HG02885 (cell line): ENCODE measurements around the gene ARL16.

Source experiments
- ATAC-seq: cut with Tn5 transposase; IDR thresholded peaks from one replicate; pipeline ENCODE4 v1.9.1; 2021; ENCODE audit warnings: mild to moderate bottlenecking; ENCODE audit not compliant: unreplicated experiment, poor library complexity

The ARL16 gene, protein sequence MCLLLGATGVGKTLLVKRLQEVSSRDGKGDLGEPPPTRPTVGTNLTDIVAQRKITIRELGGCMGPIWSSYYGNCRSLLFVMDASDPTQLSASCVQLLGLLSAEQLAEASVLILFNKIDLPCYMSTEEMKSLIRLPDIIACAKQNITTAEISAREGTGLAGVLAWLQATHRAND

DNA sequence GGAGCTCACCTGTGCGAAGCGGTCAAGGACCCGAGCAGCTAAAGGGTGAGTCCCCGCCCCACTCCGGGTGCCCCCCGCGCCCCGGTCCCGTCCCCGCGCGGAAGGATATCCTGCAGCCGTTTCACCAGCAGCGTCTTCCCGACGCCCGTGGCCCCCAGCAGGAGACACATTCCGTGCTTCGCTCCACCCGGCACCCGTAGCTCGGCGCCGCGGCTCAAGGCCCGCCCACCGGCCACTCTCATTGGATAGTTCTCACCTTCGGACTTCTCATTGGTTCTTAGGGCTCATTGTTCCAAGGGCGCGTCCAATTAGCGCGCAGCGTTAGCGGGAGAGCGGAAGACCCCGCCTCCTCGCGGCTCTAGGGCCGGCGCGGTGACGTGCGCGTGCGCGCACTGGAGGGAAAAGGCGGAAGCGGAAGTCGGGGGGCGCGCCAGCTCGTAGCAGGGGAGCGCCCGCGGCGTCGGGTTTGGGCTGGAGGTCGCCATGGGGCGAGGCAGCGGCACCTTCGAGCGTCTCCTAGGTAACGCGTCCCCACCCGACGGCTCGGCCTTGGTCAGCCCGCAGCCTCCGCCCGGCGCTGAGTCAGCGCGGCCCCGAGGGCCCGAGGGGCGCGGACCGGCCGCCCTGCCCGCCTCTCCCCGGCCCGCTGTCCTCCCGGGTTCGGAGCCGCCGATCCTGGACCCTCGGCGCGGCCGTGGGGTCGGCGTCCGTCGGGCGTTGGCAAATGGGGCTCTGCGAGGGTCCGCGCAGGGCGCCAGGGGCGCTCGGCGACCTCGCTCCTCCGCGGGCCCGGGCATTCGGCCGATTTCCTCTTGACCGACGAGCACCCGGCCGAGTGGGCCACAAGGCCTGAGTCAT lies at the start of gene ARL16, which contains the start of gene HGS:
TSS of gene ARL16 (minus strand) at position 214 of the 858 bp plus-strand sequence. CDS start at position 170, 44 bp downstream.
TSS of gene HGS (plus strand) at position 428 of the 858 bp plus-strand sequence. CDS start at position 484, 56 bp downstream.
- peak; percentile 94 for ATAC-seq

DNA sequence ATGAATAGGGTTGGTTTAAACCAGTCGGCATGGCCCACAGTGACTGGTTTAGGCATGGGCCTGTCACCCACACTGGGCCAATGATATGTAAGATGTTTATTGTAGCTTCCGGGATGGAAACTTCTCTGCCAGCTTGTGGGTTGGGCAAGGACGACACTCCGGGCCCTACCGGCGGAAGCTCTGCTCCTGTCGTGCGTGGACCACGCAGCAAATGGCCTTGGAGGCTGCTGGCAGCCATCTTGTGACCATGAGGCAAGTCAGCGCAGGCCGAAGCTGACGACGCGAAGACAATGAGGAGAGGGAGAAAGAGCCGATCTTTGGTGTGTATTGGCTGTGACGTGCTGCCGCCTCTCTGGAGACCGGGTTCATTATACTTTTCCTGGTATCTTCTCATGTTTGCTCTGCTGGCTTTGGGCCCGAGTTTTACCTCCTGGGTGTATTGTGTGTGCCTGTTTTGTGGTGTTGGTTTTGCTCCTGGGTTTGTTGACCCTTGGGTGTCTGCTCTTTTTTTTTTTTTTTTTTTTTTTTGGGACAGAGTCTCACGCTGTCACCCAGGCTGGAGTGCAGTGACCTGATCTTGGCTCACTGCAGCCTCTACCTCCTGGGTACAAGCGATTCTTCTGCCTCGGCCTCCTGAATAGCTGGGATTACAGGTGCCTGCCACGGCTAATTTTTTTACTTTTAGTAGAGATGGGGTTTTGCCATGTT lies 43.9 kb upstream of the ARL16 start:
- ATAC-seq, result no peak

DNA sequence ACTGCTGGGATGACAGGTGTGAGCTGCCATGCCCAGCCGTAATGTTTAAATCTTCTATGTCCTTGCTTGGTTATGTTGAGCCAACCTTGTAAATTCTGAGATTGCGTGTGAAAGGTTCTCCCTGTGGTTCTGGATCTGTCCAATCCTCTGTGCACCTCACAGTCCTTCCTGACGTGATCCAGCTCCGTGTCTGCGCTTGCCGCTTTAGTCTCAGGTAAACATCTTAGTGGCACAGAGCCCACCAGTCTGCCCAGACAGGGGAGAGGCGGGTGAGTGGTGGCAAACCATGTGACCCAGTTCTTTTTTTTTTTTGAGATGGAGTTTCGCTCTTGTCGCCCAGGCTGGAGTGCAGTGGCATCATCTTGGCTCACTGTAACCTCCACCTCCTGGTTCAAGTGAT lies 42.4 kb upstream of the ARL16 start:
- no peak for ATAC-seq

DNA sequence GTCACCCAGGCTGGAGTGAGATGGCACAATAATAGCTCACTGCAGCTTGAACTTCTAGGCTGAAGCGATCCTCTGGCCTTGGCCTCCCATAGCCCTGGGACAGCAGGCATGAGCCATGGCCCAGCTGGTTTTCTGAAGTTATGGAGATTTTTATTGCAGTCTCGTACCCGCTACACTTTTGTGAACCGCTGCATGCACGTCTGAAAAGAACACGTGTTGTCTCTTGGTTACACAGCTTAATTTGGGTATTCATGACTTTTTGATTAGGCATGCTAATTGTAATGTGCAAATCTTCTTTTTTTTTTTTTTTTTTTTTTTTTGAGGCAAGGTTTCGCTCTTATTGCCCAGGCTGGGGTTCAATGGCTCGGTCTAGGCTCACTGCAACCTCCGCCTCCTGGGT lies 41.8 kb upstream of the ARL16 start:
- no peak for ATAC-seq

DNA sequence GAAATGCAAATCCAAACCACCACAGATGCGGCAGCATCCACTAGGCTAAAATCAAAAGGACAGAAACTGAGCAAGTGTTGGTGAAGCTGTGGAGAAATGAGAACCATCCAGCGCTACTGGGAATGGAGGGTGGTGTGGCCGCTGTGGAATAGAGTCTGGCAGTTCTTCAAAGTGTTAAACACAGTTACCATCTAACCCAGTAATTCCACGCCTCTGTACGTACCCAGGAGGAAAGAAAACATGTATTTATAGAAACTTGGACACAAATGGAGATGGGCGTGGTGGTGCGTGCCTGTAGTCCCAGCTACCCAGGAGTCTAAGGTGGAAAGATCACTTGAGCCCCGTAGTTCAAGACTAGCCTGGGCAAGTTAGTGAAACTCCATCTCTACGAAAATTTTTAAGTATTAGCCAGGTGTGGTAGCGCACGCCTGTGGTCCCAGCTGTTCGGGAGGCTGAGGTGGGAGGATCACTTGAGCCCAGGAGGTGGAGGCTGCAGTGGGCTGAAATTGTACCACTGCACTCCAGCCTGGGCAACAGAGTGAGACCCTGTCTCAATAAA lies 40.1 kb upstream of the ARL16 start:
- no peak for ATAC-seq

DNA sequence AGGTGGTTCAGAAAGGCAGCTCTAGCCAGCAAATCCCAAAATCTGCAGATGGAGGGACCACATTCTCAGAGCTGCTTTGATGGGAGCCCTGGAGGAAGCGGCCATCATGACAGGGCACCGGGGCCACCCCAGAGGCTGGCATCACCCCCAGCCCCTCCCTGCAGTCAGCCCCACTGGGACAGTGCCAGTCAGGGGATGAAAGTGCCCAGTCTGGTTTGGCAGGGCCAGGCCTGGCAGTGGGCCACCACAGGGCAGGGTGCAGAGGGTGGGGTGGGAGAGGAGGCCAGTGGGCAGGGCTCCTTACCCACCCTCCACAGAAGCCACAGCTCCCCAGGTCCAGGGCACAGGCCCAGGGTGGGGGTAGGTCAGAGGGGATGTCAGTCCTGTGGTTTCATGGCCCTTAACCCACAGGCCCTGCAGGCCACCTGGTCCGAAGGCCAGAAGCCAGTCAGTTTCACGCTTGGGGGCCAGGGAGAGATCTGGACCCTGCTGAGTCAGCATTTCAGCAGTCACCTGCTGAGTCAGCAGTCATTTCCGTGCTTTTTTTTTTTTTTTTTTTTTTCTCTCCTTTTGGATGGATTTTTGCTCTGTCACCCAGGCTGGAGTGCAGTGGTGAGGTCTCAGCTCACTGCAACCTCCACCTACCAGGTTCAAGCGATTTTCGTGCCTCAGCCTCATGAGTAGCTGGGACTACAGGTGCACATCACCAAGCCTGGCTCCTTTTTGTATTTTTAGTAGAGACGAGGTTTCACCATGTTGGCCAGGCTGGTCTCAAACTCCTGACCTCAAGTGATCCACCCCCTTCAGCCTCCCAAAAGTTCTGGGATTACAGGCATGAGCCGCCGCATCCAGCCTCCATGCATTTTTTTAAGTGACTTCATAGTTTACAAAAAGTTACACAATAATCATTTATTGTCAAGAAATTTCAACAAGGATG lies 38.9 kb upstream of the ARL16 start:
- no peak for ATAC-seq

DNA sequence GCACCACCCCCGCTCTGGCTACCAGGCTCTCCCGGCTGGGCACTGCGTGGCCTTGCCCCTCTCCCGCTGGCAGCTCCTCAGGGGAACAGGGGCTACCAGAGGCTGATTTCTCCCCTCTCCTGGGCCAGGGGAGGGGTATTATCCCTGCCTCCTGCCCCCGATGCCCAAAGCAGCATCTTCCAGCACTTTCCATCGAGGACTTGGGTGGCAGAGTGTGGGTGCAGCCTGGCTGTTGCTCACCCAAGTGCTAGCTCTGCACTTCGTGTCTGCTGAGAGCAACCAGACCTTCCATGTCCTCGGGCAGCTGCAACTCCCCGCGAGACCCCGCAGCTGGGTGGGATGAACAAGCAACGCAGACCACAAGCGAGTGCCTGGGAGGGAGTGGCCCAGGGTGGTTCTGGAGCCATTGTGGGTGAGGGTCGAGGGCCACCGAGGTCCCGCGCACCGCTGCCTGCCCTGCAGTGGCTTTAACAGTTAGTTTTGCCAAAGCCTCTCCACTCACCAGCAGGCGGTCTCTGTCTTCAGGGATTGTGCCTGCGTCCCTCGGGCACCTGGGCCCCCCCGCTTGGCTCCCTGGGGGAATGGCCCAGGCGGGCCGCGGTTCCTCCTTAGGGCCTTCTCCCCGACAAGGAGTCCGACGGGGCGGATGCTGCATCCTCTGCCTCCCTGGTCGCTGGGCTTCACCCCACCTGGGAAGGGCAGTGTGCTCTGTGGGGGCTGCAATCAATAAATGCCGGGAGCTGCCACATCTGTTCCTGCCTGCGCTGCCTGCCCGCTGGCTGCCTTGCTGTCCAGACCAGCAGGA lies 36.9 kb upstream of the ARL16 start:
- no peak for ATAC-seq

DNA sequence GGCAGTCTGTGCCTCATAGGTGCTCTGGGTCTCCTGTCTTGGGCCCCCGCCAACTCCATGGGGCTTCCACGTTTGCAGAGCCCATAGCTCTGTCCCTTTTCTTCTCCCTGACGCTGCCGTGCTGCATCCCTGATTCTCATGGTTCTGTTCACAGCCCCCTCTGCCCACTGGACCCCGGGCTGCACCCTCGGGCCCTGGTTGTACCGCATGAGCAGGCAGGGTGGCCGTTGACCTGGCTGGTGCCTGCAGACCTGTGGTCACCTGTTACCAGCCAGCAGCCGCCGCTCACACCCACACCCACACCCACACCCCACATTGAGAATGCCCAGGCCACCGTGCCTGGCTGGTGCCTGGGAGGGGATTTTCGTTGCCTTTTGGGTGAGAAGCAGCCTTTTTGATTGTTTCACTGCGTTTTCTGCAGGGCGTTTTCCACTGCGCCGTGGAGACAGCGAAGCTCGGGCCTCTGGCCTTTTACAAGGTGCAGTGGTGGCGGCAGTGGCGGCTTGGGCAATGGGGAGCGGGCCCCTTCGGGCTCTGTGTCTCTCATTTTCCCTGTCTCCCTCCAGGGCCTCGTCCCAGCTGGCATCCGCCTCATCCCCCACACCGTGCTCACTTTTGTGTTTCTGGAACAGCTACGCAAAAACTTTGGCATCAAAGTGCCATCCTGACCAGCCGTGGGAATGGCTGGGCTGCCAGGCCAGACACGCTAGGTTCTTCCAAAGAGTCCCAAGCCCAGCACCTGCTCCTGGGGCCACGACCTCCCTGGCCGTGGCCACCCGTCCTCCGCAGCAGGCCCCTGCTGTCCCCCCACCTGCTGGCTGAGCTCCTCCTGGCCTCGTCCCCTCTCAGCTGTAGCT lies 36.0 kb upstream of the ARL16 start:
- no peak for ATAC-seq

DNA sequence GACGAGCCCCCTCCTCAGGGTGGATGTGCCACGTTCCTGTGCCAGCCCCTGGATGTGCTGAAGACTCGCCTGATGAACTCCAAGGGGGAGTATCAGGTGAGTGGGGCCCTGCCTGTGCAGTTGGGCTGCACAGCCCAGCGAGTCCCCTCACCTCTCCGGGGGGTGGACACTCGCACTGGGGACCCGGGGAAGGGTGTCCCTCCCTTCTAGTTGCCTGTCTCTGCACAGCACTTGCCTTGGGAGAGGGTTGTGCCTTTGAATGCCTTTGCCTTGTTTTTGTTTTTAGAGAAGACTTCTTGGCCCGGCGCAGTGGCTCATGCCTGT lies 34.1 kb upstream of the ARL16 start:
- ATAC-seq, result no peak

DNA sequence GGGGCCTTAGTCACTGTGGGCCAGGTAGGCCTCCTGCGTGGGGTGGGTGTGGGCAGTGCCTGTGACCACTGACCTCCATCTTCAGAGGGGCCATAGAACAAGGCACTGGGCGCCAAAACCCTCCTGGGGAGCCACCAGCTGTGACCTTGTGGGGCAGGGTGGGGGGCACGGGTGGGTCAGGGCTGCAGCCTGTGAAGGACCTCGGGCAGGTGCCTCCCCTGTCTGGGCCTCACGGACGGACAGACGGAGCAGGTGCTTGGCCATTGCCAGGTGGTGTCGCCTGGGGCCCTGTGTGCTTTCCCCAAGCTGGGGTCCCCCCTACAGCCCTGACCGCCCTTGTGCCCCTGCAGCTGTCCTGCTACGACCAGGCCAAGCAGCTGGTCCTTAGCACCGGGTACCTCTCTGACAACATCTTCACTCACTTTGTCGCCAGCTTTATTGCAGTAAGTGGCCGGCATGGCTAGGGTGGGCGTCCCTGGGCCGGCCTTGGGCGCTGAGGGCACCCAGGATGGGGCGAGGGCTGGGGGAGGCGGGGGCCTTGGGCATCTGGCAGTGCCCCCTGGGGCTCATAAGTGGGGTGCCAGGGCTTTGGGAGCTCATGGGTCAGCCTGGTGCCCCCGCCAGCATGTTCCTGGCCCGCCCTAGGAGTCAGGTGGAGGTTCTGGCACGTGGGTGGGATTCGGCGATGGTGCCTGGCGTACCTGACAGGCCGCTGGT lies 33.6 kb upstream of the ARL16 start:
- no peak for ATAC-seq

DNA sequence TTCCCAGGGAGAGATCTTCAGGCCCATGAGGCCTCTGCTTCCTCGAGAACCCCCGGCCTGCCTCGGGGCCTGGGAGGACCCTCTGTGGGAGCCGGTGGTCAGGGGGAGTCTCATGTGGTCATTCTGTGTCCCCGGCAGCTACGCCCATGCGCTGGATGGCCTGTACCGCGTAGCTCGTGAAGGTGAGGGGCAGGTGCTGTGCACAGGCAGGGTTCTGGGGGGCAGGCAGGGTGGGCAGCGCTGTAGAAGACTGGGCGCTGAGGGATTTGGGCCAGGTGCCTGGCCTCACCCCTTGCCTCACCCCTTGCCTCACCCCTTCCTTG lies 33.0 kb upstream of the ARL16 start:
- no peak for ATAC-seq

DNA sequence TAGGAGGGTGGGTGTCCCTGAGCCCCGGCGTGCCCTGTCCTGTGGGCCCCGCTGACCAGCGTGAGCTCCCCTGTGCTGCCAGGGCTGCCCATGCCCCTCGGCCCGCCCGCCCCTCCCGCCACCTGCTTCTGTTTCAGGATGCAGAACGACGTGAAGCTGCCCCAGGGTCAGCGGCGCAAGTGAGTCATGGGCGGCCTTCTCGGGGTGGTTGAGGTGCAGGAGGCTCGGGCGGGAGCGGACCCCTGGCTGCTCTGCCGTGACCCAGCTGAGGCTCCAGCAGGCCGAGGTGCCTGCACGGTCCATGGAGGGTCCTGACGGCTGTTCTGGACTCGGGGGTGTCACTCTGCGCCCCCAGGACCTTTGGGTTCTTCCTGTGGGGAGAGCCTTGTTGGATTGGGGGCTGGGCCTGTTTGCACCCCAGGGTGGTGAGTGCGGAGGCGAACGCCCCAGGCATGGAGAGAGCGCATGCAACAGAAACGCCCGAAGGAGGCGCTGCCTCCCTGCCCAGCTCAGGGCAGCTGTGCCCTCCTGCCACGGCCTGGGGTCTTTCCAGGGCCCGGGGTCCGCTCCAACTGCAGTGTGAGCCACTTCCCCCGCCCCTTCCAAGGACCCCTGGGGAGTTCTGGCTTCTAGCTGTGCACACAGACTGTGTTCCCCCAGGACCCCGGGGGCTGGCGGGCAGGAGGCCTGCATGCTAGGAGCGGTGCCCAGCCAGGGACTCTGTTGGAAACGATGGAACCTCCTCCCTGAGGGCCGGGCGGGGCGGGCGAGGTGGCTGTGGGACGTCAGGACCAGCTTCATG lies 32.5 kb upstream of the ARL16 start:
- no peak for ATAC-seq

DNA sequence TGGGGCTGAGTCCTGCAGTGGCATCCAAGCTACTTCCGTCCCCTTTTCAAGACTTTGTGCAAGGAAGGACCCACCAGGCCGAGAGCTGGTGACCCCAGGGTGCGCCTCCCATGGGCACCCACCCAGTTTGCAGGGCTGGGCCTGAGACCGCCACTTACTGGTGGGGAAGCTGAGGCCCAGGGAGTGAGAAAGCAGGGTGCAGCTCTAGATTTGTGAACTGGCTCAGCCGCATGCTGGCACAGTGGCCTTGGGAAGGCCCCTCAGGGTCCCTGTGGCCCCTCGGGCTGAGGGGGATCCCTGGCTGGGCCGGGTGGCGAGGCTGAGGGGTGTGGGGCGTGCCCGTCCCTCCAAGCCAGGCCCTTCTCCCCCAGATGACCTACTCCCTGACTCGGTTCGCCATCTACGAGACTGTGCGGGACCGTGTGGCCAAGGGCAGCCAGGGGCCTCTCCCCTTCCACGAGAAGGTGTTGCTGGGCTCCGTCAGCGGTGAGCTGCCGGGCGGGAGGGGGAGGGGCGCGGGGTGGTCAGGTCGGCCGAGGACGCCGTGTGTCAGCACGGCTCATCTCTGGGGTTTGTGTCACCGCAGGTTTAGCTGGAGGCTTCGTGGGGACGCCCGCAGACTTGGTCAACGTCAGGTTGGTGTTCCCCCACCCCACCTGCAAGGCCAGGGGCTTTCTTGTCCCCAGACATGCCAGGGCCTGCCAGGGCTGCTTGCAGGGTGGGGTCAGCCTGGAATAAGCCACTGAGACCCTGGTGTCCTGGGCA lies 31.7 kb upstream of the ARL16 start:
- ATAC-seq, result no peak

DNA sequence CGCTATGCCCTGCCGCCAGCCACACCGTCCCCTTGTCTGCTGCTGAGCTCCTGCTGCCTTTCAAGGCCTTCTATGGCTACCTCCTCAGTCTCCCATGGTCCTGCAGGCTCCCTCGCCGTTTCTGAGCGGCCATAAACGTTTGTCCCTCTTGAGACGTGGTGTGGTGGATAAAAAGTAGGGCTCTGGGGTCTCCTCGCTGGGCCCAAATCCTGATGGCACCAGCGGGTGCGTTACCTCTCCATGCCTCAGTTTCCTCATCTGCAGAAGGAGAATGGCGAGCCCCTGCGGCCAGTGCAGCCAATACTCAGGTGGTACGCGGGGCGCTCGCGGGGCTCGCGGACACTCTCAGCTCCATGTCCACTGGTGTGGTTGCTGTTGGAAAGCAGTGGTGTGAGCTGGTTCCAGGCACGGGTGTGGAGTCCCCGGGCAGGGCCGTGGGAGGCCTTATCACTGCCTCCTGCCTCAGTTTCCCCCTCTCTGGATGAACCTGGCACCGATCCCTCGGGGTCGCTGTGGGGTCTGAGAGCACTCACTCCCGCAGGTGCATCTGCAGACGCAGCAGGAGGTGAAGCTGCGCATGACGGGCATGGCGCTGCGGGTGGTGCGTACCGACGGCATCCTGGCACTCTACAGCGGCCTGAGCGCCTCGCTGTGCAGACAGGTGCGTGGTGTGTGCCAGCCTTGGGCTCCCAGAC lies 31.0 kb upstream of the ARL16 start:
- ATAC-seq, result no peak

DNA sequence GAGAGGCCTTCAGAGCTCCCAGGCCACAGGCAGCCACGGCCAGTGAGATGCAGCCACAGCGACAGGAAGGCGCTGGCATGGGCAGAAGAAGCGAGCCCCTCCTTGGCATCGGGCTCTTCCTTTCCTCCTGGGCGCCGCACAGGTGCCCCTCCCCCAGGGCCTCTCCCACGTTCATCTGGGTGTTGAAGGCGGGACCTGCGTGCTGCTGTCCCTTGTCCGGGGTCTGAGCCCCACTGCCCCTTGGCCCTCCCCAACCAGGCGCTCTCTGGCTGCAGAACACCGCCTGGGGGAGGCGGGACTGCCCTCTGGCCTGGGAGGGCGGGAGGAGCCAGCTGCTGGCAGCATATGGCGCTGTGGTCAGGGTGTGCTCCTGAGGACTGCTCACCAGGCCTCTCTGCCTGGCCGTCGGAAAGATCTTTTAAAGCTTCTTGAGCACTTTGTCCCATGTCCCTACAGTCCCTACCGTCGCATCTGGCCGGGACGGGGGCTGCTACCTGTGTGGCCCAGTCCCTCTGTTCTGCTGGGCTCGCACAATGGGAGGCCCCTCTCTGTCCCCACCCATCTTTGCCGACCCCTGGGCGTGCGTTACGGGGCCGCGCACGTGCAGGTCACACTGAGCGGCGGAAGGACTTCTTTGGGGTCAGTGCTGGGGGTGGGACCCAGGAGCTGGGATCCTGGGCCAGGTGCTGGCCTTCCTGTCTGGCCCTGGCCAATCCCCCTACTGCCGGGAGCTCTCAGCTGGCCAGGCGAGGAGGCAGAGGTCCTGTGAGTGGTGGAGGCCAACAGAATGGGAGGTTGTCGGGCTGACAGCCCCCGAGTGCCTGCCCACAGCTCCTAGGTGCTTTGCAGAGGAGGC lies 30.2 kb upstream of the ARL16 start:
- ATAC-seq, result no peak
